ENCODE measurements around the gene GNA12. TPM values are rescaled to one million over a fixed set of nuclear protein-coding genes. Genes with fewer than 3 reads are reported as not detected.

The GNA12 gene
- total RNA-seq, 1 experiment from 2014 or later: 36.2 TPM

DNA sequence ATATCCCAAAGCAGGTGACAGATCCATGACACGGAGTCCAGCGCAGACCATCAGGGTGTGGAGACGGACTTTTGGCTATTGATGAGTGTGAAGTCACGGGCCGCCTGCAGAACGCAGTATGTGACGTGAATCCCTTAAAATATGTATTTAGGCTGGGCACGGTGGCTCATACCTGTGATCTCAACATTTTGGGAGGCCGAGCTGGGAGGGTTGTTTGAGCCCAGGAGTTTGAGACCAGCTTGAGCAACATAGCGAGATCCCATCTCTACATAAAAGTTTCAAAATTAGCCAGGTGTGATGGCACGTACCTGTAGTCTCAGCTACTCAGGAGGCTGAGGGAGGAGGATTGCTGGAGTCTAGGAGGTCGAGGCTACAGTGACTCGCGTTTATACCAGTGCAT lies 158.0 kb downstream of the GNA12 start:
- intact Hi-C loops (cut with micrococcal nuclease): no loop called here
- TF ChIP-seq, protein P1, sequence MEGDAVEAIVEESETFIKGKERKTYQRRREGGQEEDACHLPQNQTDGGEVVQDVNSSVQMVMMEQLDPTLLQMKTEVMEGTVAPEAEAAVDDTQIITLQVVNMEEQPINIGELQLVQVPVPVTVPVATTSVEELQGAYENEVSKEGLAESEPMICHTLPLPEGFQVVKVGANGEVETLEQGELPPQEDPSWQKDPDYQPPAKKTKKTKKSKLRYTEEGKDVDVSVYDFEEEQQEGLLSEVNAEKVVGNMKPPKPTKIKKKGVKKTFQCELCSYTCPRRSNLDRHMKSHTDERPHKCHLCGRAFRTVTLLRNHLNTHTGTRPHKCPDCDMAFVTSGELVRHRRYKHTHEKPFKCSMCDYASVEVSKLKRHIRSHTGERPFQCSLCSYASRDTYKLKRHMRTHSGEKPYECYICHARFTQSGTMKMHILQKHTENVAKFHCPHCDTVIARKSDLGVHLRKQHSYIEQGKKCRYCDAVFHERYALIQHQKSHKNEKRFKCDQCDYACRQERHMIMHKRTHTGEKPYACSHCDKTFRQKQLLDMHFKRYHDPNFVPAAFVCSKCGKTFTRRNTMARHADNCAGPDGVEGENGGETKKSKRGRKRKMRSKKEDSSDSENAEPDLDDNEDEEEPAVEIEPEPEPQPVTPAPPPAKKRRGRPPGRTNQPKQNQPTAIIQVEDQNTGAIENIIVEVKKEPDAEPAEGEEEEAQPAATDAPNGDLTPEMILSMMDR (IDR thresholded peaks at IDR 0.05; ENCODE audit: unreplicated experiment): no peak
- Mint-ChIP-seq H3K9me3 (ENCODE audit: unreplicated experiment) (no peaks in the 10 kb centered on the region), H3K4me3 (ENCODE audit: unreplicated experiment) (no peak overlapping the region), H3K27ac (ENCODE audit: low read depth, unreplicated experiment) (no peak overlapping the region), H3K27me3 (ENCODE audit: insufficient read depth, unreplicated experiment) (peaks cover 32% of the 10 kb centered on the region), H3K4me1 (ENCODE audit: insufficient read depth, unreplicated experiment) (peaks cover 5% of the 10 kb centered on the region), H3K36me3 (ENCODE audit: insufficient read depth, unreplicated experiment) (no peaks in the 10 kb centered on the region)
- ChIA-PET CTCF (interaction anchor here (0.6 kb wide), 1 partner anchor 327 kb away, joined by 4 read pairs; no protein-coding TSS in a partner anchor), POLR2A (no interaction called here)
- DNase-seq (ENCODE audit: unreplicated experiment): no peak
- BruUV-seq (replicated peaks): no TSS peak

DNA sequence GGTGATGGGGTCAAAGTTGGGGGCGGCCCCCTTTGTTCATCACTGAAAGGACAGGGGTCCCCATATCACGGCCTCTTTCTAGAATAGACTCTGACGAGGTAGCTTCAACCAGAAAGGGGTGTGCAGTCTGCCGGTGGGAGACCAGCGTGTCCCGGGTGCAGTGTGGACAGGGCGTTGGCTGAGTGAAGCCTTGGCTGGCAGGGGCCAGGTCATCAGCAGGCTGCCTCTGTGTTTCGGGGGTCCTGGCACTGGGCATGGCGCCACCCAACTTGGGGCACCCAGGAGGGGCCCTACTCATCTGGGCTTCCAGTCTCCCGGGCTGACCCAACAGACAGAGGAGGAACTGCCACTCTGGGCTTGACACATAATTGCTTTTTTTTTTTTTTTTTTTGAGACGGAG lies 159.6 kb downstream of the GNA12 start:
- intact Hi-C loops (cut with micrococcal nuclease): no loop called here
- DNase-seq (ENCODE audit: unreplicated experiment): no peak
- H3K27ac Mint-ChIP-seq (ENCODE audit: low read depth, unreplicated experiment): no peak overlapping the region
- ChIA-PET CTCF (no interaction called here), POLR2A (no interaction called here)
- H3K4me3 Mint-ChIP-seq (ENCODE audit: unreplicated experiment): no peak overlapping the region
- H3K9me3 Mint-ChIP-seq (ENCODE audit: unreplicated experiment): no peaks in the 10 kb centered on the region
- no peaks in the 10 kb centered on the region for H3K36me3 Mint-ChIP-seq (ENCODE audit: insufficient read depth, unreplicated experiment)
- no peaks in the 10 kb centered on the region for H3K4me1 Mint-ChIP-seq (ENCODE audit: insufficient read depth, unreplicated experiment)
- BruUV-seq (replicated peaks): no TSS peak
- peaks cover 40% of the 10 kb centered on the region for H3K27me3 Mint-ChIP-seq (ENCODE audit: insufficient read depth, unreplicated experiment)
- TF ChIP-seq, protein P1 (IDR thresholded peaks at IDR 0.05; ENCODE audit: unreplicated experiment): no peak

DNA sequence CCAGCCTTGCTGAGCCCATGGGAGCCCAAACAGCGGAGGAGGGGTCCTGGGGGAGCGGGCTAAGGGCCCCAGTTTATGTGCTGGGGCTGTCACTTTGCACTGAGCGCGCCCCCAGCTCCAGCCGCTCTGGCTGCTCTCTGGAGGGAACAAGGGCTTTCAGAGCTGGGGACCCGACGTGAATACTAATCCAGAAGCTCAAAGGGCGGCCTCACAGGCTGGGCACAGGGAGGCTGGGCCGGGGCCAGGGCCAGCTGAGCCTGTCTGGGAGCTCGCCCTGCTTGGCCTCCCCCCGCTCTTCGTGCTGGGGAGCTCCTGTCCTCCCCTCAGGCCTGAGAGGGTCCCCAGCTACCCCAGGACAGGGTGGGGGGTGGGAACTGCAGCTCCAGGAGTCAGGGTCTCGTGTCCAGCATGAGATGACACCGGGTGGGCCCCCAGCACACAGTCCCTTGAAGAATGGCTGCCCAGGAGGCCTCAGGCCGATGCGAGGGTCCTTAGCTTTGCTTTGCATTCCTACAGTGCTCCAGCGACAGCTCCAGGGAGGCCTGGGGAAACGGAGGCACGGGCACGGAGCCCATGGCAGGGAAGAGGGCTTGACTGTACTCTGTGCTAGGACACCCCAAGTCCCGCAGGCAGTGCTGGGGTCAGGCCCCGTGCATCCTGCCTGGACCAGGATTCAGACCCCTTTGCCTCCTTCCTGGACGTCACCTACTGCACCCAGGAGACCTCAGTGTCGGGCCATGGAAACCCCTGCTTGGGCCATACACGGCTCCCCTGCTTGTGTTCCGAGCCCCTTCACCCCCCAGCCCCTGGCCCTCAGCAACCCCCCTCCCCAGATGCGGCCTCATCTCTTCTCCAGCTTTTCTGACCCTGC lies 161.9 kb downstream of the GNA12 start:
- POLR2A ChIA-PET: interaction anchor here (0.6 to 0.7 kb wide), 2 partner anchors 326 to 798 kb away, joined by 3 to 5 read pairs; no protein-coding TSS in a partner anchor
- TF ChIP-seq, protein P1 (IDR thresholded peaks at IDR 0.05; ENCODE audit: unreplicated experiment): no peak
- Mint-ChIP-seq H3K4me3 (ENCODE audit: unreplicated experiment) (no peak overlapping the region), H3K4me1 (ENCODE audit: insufficient read depth, unreplicated experiment) (no peaks in the 10 kb centered on the region), H3K27ac (ENCODE audit: low read depth, unreplicated experiment) (no peak overlapping the region), H3K9me3 (ENCODE audit: unreplicated experiment) (no peaks in the 10 kb centered on the region), H3K36me3 (ENCODE audit: insufficient read depth, unreplicated experiment) (no peaks in the 10 kb centered on the region), H3K27me3 (ENCODE audit: insufficient read depth, unreplicated experiment) (peaks cover 41% of the 10 kb centered on the region)
- DNase-seq (ENCODE audit: unreplicated experiment): no peak
- intact Hi-C loops (cut with micrococcal nuclease): loop anchor here (1.0 to 2.0 kb wide), 3 partner anchors 127 to 231 kb away; partner anchors contain the start of gene BRAT1
- CTCF ChIA-PET: interaction anchor here (0.6 to 3.5 kb wide), 9 partner anchors 14 to 370 kb away, joined by 3 to 48 read pairs (median 3); no protein-coding TSS in a partner anchor
- no TSS peak for BruUV-seq (replicated peaks)

DNA sequence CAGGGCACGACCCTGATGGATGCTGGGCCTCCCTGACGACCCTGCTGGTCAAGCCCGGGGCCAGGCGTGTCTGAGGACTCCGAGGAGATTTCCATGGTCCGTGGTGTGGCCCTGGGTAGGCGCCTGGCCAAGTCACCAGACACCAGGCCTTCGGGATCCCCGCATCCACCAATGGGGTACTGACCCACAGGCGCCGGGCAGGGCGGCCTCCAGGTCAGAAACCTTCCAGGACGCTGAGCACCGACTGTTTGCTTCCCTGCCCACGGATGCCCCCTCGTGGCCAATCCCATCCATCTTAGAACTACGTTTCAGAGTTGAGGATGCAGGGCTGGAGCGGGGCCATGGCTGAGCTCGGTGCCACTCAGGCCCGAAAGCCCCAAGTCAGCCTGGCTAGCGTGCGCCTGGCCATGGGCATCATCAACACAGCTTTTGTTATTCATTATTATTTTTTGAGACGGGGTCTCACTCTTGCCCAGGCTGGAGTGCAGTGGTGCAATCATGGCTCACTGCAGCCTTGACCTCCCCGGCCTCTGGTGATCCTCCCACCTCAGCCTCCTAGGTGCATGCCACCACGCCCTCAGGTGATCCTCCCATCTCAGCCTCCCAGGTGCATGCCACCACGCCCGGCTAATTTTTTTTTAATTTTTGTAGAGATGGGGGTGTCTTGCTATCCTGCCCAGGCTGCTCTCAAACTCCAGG lies 163.2 kb downstream of the GNA12 start:
- Mint-ChIP-seq H3K27ac (ENCODE audit: low read depth, unreplicated experiment) (no peak overlapping the region), H3K36me3 (ENCODE audit: insufficient read depth, unreplicated experiment) (no peaks in the 10 kb centered on the region), H3K9me3 (ENCODE audit: unreplicated experiment) (no peaks in the 10 kb centered on the region), H3K27me3 (ENCODE audit: insufficient read depth, unreplicated experiment) (peaks cover 41% of the 10 kb centered on the region), H3K4me1 (ENCODE audit: insufficient read depth, unreplicated experiment) (no peaks in the 10 kb centered on the region), H3K4me3 (ENCODE audit: unreplicated experiment) (no peak overlapping the region)
- TF ChIP-seq, protein P1 (IDR thresholded peaks at IDR 0.05; ENCODE audit: unreplicated experiment): peak; percentile 69
- DNase-seq (ENCODE audit: unreplicated experiment): peak; percentile 77
- no TSS peak for BruUV-seq (replicated peaks)
- ChIA-PET CTCF (interaction anchor here (0.5 to 3.5 kb wide), 13 partner anchors 9 to 236 kb away, joined by 3 to 48 read pairs (median 4); no protein-coding TSS in a partner anchor), POLR2A (interaction anchor here (1.0 to 1.1 kb wide), 2 partner anchors 229 to 231 kb away, joined by 3 to 5 read pairs; no protein-coding TSS in a partner anchor)
- intact Hi-C loops (cut with micrococcal nuclease): loop anchor here (1.0 to 2.0 kb wide), 3 partner anchors 126 to 230 kb away; partner anchors contain the start of gene BRAT1

Measured in MCF 10A (cell line).